ENCODE data around the gene NOC3L. TPM values are rescaled to one million over a fixed set of nuclear protein-coding genes. Genes with fewer than 3 reads are reported as not detected.

The NOC3L gene
- total and polyA plus RNA-seq, 4 donors, result 3.6 to 14.7 (median 7.2) TPM

DNA sequence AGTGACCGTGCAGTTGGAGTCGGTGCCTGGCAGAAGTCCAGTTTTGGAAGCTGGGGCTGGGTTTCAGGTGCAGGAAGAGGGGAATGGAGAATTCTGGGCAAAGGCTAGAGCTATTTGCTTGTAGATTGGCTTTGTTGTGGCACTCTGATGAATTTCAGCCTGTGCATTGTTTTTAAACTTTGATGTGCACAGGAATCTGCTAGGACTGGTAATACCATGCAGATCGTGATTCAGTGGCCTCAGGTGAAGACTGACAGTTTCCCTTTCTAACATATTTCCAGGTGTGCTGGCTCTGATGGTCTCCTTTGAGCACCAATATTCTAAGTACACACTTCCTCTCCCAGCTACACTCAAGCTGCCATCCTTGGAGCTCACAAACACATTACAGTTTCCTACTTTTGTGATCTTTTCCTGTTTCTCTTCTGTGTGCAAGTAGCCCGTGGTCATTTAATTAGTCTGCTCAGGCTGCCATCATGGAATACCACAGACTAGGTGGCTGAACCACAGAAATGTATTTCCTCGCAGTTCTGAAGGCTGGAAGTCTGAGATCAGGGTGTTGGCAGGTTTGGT is 55.6 kb downstream of the NOC3L start:
- DNase-seq (ENCODE audit: low spot score), result no peak
- WGBS, result 61% methylated on average over 5 of the region's 5 CpGs
- TF ChIP-seq GABPA (IDR thresholded peaks at IDR 0.05 in 1 of 2, conservative IDR thresholded peaks at IDR 0.05 in 1 of 2) (no peak), HNF4G (IDR thresholded peaks at IDR 0.05) (no peak), FOXA1 (IDR thresholded peaks at IDR 0.05) (no peak), HNF4A (conservative IDR thresholded peaks at IDR 0.05) (no peak), SP1 (IDR thresholded peaks at IDR 0.05) (no peak), NR2F2 (IDR thresholded peaks at IDR 0.05) (no peak)
- TF ChIP-seq, protein P1, sequence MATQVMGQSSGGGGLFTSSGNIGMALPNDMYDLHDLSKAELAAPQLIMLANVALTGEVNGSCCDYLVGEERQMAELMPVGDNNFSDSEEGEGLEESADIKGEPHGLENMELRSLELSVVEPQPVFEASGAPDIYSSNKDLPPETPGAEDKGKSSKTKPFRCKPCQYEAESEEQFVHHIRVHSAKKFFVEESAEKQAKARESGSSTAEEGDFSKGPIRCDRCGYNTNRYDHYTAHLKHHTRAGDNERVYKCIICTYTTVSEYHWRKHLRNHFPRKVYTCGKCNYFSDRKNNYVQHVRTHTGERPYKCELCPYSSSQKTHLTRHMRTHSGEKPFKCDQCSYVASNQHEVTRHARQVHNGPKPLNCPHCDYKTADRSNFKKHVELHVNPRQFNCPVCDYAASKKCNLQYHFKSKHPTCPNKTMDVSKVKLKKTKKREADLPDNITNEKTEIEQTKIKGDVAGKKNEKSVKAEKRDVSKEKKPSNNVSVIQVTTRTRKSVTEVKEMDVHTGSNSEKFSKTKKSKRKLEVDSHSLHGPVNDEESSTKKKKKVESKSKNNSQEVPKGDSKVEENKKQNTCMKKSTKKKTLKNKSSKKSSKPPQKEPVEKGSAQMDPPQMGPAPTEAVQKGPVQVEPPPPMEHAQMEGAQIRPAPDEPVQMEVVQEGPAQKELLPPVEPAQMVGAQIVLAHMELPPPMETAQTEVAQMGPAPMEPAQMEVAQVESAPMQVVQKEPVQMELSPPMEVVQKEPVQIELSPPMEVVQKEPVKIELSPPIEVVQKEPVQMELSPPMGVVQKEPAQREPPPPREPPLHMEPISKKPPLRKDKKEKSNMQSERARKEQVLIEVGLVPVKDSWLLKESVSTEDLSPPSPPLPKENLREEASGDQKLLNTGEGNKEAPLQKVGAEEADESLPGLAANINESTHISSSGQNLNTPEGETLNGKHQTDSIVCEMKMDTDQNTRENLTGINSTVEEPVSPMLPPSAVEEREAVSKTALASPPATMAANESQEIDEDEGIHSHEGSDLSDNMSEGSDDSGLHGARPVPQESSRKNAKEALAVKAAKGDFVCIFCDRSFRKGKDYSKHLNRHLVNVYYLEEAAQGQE (IDR thresholded peaks at IDR 0.05), result no peak
- TF ChIP-seq, protein P2, sequence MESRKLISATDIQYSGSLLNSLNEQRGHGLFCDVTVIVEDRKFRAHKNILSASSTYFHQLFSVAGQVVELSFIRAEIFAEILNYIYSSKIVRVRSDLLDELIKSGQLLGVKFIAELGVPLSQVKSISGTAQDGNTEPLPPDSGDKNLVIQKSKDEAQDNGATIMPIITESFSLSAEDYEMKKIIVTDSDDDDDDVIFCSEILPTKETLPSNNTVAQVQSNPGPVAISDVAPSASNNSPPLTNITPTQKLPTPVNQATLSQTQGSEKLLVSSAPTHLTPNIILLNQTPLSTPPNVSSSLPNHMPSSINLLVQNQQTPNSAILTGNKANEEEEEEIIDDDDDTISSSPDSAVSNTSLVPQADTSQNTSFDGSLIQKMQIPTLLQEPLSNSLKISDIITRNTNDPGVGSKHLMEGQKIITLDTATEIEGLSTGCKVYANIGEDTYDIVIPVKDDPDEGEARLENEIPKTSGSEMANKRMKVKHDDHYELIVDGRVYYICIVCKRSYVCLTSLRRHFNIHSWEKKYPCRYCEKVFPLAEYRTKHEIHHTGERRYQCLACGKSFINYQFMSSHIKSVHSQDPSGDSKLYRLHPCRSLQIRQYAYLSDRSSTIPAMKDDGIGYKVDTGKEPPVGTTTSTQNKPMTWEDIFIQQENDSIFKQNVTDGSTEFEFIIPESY (IDR thresholded peaks at IDR 0.05), result no peak
- TF ChIP-seq, protein P3, sequence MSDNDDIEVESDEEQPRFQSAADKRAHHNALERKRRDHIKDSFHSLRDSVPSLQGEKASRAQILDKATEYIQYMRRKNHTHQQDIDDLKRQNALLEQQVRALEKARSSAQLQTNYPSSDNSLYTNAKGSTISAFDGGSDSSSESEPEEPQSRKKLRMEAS (IDR thresholded peaks at IDR 0.05), result no peak
- TF ChIP-seq, protein P4, sequence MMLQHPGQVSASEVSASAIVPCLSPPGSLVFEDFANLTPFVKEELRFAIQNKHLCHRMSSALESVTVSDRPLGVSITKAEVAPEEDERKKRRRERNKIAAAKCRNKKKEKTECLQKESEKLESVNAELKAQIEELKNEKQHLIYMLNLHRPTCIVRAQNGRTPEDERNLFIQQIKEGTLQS (IDR thresholded peaks at IDR 0.05), result no peak
- TF ChIP-seq, protein P5, sequence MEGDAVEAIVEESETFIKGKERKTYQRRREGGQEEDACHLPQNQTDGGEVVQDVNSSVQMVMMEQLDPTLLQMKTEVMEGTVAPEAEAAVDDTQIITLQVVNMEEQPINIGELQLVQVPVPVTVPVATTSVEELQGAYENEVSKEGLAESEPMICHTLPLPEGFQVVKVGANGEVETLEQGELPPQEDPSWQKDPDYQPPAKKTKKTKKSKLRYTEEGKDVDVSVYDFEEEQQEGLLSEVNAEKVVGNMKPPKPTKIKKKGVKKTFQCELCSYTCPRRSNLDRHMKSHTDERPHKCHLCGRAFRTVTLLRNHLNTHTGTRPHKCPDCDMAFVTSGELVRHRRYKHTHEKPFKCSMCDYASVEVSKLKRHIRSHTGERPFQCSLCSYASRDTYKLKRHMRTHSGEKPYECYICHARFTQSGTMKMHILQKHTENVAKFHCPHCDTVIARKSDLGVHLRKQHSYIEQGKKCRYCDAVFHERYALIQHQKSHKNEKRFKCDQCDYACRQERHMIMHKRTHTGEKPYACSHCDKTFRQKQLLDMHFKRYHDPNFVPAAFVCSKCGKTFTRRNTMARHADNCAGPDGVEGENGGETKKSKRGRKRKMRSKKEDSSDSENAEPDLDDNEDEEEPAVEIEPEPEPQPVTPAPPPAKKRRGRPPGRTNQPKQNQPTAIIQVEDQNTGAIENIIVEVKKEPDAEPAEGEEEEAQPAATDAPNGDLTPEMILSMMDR (IDR thresholded peaks at IDR 0.05; ENCODE audit: low read depth, low read length, missing input control), result no peak
- peaks cover 0 to 6% (median 0%) of the 10 kb centered on the region in 4 donors for H3K4me1 ChIP-seq (ENCODE audit: control insufficient read depth in 4 of 4, insufficient read depth in 4 of 4, low read length in 3 of 4)
- no peak overlapping the region for H3K4me3 ChIP-seq (ENCODE audit: low read depth in 1 of 3, low read length in 3 of 3)
- H3K9me3 ChIP-seq (ENCODE audit: control insufficient read depth in 4 of 4, low read length in 3 of 4), result no peaks in the 10 kb centered on the region
- H3K27me3 ChIP-seq (ENCODE audit: control insufficient read depth in 4 of 4, insufficient read depth in 4 of 4, low read length in 3 of 4), result no peaks in the 10 kb centered on the region
- H3K27ac ChIP-seq (ENCODE audit: low read depth in 1 of 2, low read length in 2 of 2), result no peak overlapping the region
- H3K36me3 ChIP-seq (ENCODE audit: control insufficient read depth in 4 of 4, insufficient read depth in 3 of 4, low read depth in 1 of 4, low read length in 3 of 4), result no peaks in the 10 kb centered on the region
- H3K9ac ChIP-seq (ENCODE audit: low read depth in 1 of 2, low read length in 2 of 2), result no peak overlapping the region

DNA sequence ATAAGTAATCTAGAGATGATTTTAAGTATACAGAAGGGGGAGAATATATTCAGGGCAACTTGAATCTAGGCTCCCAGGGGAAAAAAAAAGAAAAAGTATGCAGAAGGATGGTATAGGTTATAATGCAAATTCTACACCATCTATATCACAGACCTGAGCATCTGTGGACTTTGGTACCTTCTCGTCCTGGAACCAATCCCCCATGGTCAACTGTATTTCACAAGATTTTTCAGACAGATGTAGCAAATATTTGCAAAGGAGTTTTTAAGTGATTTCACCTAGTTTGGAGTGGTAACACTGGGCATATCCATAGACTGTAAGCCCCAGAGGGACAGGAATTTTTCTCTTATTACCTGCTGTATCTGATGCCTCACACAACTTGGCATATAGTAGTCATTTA is 58.8 kb downstream of the NOC3L start:
- DNase-seq (ENCODE audit: low spot score), result no peak
- WGBS, result 42% methylated on average over 1 of the region's 1 CpG
- no peak overlapping the region for H3K9ac ChIP-seq (ENCODE audit: low read depth in 1 of 2, low read length in 2 of 2)
- H3K27me3 ChIP-seq (ENCODE audit: control insufficient read depth in 4 of 4, insufficient read depth in 4 of 4, low read length in 3 of 4), result no peaks in the 10 kb centered on the region
- no peaks in the 10 kb centered on the region for H3K9me3 ChIP-seq (ENCODE audit: control insufficient read depth in 4 of 4, low read length in 3 of 4)
- H3K27ac ChIP-seq (ENCODE audit: low read depth in 1 of 2, low read length in 2 of 2), result no peak overlapping the region
- TF ChIP-seq, protein P1 (IDR thresholded peaks at IDR 0.05), result no peak
- TF ChIP-seq, protein P2 (IDR thresholded peaks at IDR 0.05), result no peak
- TF ChIP-seq, protein P3 (IDR thresholded peaks at IDR 0.05), result no peak
- no peak for TF ChIP-seq RAD21 (IDR thresholded peaks at IDR 0.05)
- TF ChIP-seq EGR1 (IDR thresholded peaks at IDR 0.05; ENCODE audit: low read depth in 2 of 2), result no peak
- TF ChIP-seq FOXA1 (IDR thresholded peaks at IDR 0.05), result no peak
- no peak for TF ChIP-seq NR2F2 (IDR thresholded peaks at IDR 0.05)
- no peak for TF ChIP-seq SP1 (IDR thresholded peaks at IDR 0.05)
- no peak for TF ChIP-seq YY1 (IDR thresholded peaks at IDR 0.05)
- TF ChIP-seq HNF4G (IDR thresholded peaks at IDR 0.05), result no peak
- no peak for TF ChIP-seq TAF1 (conservative IDR thresholded peaks at IDR 0.05)
- TF ChIP-seq, protein P4 (IDR thresholded peaks at IDR 0.05), result no peak
- no peak for TF ChIP-seq JUND (IDR thresholded peaks at IDR 0.05)
- no peaks in the 10 kb centered on the region for H3K4me1 ChIP-seq (ENCODE audit: control insufficient read depth in 4 of 4, insufficient read depth in 4 of 4, low read length in 3 of 4)
- H3K4me3 ChIP-seq (ENCODE audit: low read depth in 1 of 3, low read length in 3 of 3), result no peak overlapping the region
- no peaks in the 10 kb centered on the region for H3K36me3 ChIP-seq (ENCODE audit: control insufficient read depth in 4 of 4, insufficient read depth in 3 of 4, low read depth in 1 of 4, low read length in 3 of 4)

Data from liver (tissue), 9 donors.